Stomach (tissue), 9 donors: Measurements from ENCODE around the gene GRK1. TPM values are rescaled to one million over a fixed set of nuclear protein-coding genes. Genes with fewer than 3 reads are reported as not detected.

Source experiments
- DNase-seq, 2 donors: peaks; one replicate each; pipeline versions ENCODE4 v3.0.0 to v3.0.0-alpha.2; 2013 to 2019
- H3K27ac ChIP-seq, 5 donors: fragments of 200-600 bp in 4 of 5; sonication (generic) in 4 of 5; one replicate each; pipeline ENCODE4 v1.5.1; 2013 to 2019; ENCODE audit warnings: mild to moderate bottlenecking in 1 of 5, moderate library complexity in 1 of 5
- H3K27me3 ChIP-seq, 3 donors: fragments of 200-600 bp; sonication (generic); one replicate each; pipeline ENCODE4 v1.5.1; 2017 to 2019; ENCODE audit warnings: mixed run types in 1 of 3
- H3K36me3 ChIP-seq, 4 donors: fragments of 200-600 bp; sonication (generic); 1 replicate in 3 of 4; 2 replicates in 1 of 4; pipeline ENCODE4 v1.5.1; 2016 to 2019
- H3K4me1 ChIP-seq, 4 donors: fragments of 200-600 bp; sonication (generic); one replicate each; pipeline ENCODE4 v1.5.1; 2016 to 2019
- H3K4me3 ChIP-seq, 4 donors: fragments of 200-600 bp; sonication (generic) in 3 of 4; one replicate each; pipeline ENCODE4 v1.5.1; 2016 to 2019; ENCODE audit warnings: mild to moderate bottlenecking in 1 of 4
- H3K9me3 ChIP-seq, 4 donors: fragments of 200-600 bp; sonication (generic); one replicate each; pipeline ENCODE4 v1.5.1; 2016 to 2019
- CTCF ChIP-seq, 7 experiments: fragments of 450-650 bp in 4 of 7; fragments of 200-600 bp in 3 of 7; sonication (generic) in 3 of 7; IDR thresholded peaks; one replicate each; pipeline ENCODE4 v1.5.1; 2016 to 2019; ENCODE audit warnings: antibody characterized with exemption in 7 of 7, control low read depth in 2 of 7, mild to moderate bottlenecking in 1 of 7
- EP300 ChIP-seq: sonication (generic); formaldehyde crosslinking; IDR thresholded peaks from one replicate; pipeline ENCODE4 v1.6.1; 2017; ENCODE audit warnings: antibody characterized with exemption
- POLR2A ChIP-seq, 4 donors: fragments of 450-650 bp; IDR thresholded peaks; one replicate each; pipeline ENCODE4 v1.6.1; 2016; ENCODE audit warnings: antibody characterized with exemption in 4 of 4, control low read depth in 2 of 4, mild to moderate bottlenecking in 1 of 4, moderate library complexity in 1 of 4
- POLR2AphosphoS5 ChIP-seq, 3 donors: sonication (generic); formaldehyde crosslinking; IDR thresholded peaks; one replicate each; pipeline ENCODE4 v1.6.1; 2016; ENCODE audit warnings: antibody characterized with exemption in 3 of 3
- WGBS, 5 donors: extraction: QIAGEN DNeasy Blood & Tissue Kit in 3 of 5; methylation state at CpG; one replicate each; pipeline versions ENCODE4 v1.1.5 to v1.1.7; 2013 to 2018; 5-methylcytosine and 5-hydroxymethylcytosine counted together
- intact Hi-C: fragments of 100-400 bp; cut with DNase I; formaldehyde crosslinking; loops from one replicate; pipeline ENCODE4 v1.15.1; 2023; ENCODE audit warnings: low total_unique reads
- polyA plus RNA-seq, 3 donors: library from polyadenylated mRNA; stranded (reverse); fragments of 200-250 nt; gene quantifications; one replicate each; pipeline ENCODE4 v1.2.3, GENCODE V29; 2013
- total RNA-seq, 5 donors: library from RNA; depleted of rRNA; stranded (reverse); fragments of >200 nt; gene quantifications; one replicate each; pipeline versions ENCODE4 v1.1.0 to v1.2.3, GENCODE V29; 2014 to 2016
- donor health status: healthy with polysubstance abuse.
- donor health status: Bipolar disorder and iron deficiency.
- donor health status: healthy.

Gene GRK1
- total and polyA plus RNA-seq, 8 donors: not detected

DNA sequence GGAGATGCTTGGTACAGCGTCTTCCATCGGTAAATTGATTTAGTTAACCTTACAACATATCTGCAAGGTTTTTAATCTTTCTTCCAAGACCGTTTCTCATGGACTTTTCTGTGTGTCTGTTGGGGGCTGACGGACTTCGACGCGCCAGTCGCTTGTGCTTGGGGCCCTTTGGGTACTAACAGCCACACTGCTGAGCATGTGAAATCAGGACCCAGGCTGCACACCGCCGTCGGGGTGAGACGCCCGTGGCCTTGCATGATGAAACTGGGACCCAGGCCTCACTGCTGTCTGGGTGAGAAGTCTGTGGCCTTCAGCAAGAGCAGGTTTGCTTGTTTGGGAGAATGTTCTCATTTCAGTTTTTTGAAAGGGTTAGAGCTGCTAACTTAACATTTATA lies 18.8 kb upstream of the GRK1 start:
- H3K4me3 ChIP-seq: no peak overlapping the region
- peaks cover 17 to 24% (median 18%) of the 10 kb centered on the region in 4 donors for H3K4me1 ChIP-seq
- H3K27me3 ChIP-seq: no peaks in the 10 kb centered on the region
- DNase-seq: peak in 1 of 2 donors; percentile 25
- H3K36me3 ChIP-seq: no peaks in the 10 kb centered on the region
- H3K9me3 ChIP-seq: no peaks in the 10 kb centered on the region
- H3K27ac ChIP-seq: peak overlapping the region; percentile 75 to 92 (median 79)
- TF ChIP-seq CTCF (IDR thresholded peaks at IDR 0.05): no peak
- TF ChIP-seq EP300: no peak
- TF ChIP-seq POLR2AphosphoS5 (IDR thresholded peaks at IDR 0.05): no peak
- TF ChIP-seq POLR2A (IDR thresholded peaks at IDR 0.05): no peak
- intact Hi-C loops: no loop called here
- 82 to 86% (median 85%) methylated on average over 13 of the region's 13 CpGs for WGBS, 5 donors

DNA sequence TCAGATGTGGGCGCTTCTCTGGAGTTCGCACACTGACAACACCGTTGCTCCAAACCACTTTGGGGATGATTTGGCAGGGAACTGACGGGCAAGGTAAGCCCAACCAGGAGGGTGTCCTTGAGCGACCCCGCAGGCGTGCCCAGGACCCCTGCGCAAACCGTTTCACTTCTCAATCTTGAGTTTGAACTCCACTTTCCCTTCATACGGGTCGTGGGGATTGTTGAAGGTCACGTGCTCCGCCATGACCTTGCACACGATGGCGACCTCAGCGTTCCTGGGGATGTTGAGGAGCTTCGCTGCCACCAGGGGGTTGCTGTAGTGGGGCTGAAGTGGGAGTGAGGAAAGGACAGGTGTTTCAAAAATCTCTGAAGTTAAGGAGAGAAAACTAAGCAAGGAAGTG lies 17.8 kb upstream of the GRK1 start:
- intact Hi-C loops: no loop called here
- H3K36me3 ChIP-seq: no peaks in the 10 kb centered on the region
- WGBS, 5 donors: 80 to 89% (median 85%) methylated on average over 17 of the region's 17 CpGs

DNA sequence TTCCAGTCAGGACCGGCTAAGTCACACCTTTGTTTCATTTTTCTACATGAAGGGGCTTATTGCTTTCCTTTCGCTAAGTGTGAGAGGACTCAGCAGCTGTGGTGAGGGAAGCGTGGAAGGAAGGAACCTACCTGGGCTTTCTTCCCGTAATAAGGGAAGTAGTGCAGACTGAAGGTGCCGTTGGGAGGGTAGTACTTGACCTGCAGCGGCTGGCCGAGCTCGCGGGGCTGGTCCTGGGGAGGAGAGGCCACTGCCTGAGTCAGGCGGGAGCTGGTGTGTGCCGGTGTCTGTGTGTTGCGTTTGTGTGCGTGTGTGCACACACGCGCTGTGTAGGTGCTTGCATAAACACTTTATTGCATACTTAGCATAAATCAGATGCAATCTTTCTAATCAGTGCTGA lies 16.7 kb upstream of the GRK1 start:
- intact Hi-C loops: no loop called here
- TF ChIP-seq POLR2A (IDR thresholded peaks at IDR 0.05): no peak
- no peak for TF ChIP-seq EP300
- TF ChIP-seq POLR2AphosphoS5 (IDR thresholded peaks at IDR 0.05): no peak
- no peak for TF ChIP-seq CTCF (IDR thresholded peaks at IDR 0.05)
- Histone ChIP-seq H3K9me3 (no peaks in the 10 kb centered on the region), H3K4me3 (no peak overlapping the region), H3K36me3 (no peaks in the 10 kb centered on the region), H3K27me3 (no peaks in the 10 kb centered on the region), H3K4me1 (peaks cover 13 to 32% (median 18%) of the 10 kb centered on the region in 4 donors), H3K27ac (no peak overlapping the region)
- peak in 1 of 2 donors; percentile 25 for DNase-seq
- WGBS, 5 donors: 84 to 92% (median 88%) methylated on average over 14 to 15 of the region's 15 CpGs

More for the DNA sequence above, 17.8 kb upstream of the GRK1 start:
- peak in 1 of 2 donors; percentile 25 for DNase-seq
- H3K4me1 ChIP-seq: peaks cover 13 to 32% (median 18%) of the 10 kb centered on the region in 4 donors
- H3K27me3 ChIP-seq: no peaks in the 10 kb centered on the region
- H3K27ac ChIP-seq: peak overlapping the region in 1 of 5 donors; percentile 79
- no peak overlapping the region for H3K4me3 ChIP-seq
- H3K9me3 ChIP-seq: no peaks in the 10 kb centered on the region
- TF ChIP-seq POLR2A (IDR thresholded peaks at IDR 0.05) (no peak), EP300 (no peak), CTCF (IDR thresholded peaks at IDR 0.05) (no peak), POLR2AphosphoS5 (IDR thresholded peaks at IDR 0.05) (no peak)

GRCh38 chr13:113650731-113651148 lies 16.3 kb upstream of the GRK1 start:
- TF ChIP-seq EP300 (no peak), CTCF (IDR thresholded peaks at IDR 0.05) (no peak), POLR2A (IDR thresholded peaks at IDR 0.05) (no peak), POLR2AphosphoS5 (IDR thresholded peaks at IDR 0.05) (no peak)
- peak overlapping the region in 1 of 5 donors; percentile 5 for H3K27ac ChIP-seq
- 86 to 91% (median 89%) methylated on average over 16 of the region's 16 CpGs for WGBS, 5 donors
- no peaks in the 10 kb centered on the region for H3K9me3 ChIP-seq
- no peak overlapping the region for H3K4me3 ChIP-seq
- no peaks in the 10 kb centered on the region for H3K27me3 ChIP-seq
- intact Hi-C loops: no loop called here
- peaks cover 13 to 32% (median 18%) of the 10 kb centered on the region in 4 donors for H3K4me1 ChIP-seq
- DNase-seq: peak in 1 of 2 donors; percentile 24
- H3K36me3 ChIP-seq: no peaks in the 10 kb centered on the region
